GM18907 (cell line): Measurements from ENCODE around the gene C11orf86.

ENCODE experiments used
- ATAC-seq: cut with Tn5 transposase; IDR thresholded peaks from one replicate; pipeline ENCODE4 v1.9.1; 2021; ENCODE audit warnings: mild to moderate bottlenecking, moderate library complexity; ENCODE audit not compliant: unreplicated experiment

C11orf86 gene

DNA sequence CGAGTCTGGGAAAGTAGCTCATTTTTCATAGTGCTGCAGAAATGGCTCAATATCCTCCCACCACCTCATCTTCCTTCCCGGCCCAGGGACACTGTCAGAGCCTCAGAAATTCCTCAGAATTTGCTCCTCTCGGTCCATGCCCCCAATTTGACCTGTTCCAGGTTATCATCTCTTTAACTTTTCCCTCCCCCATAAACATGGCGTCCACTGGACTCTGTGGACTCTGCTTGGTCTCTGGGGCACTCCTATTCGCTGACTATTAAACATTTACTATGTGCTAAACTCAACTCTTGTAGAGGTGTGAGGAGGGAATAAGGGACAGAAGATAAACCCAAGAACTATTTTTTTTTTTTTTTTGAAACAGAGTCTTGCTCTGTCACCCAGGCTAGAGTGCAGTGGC lies 8.8 kb upstream of the C11orf86 start:
- no peak for ATAC-seq

DNA sequence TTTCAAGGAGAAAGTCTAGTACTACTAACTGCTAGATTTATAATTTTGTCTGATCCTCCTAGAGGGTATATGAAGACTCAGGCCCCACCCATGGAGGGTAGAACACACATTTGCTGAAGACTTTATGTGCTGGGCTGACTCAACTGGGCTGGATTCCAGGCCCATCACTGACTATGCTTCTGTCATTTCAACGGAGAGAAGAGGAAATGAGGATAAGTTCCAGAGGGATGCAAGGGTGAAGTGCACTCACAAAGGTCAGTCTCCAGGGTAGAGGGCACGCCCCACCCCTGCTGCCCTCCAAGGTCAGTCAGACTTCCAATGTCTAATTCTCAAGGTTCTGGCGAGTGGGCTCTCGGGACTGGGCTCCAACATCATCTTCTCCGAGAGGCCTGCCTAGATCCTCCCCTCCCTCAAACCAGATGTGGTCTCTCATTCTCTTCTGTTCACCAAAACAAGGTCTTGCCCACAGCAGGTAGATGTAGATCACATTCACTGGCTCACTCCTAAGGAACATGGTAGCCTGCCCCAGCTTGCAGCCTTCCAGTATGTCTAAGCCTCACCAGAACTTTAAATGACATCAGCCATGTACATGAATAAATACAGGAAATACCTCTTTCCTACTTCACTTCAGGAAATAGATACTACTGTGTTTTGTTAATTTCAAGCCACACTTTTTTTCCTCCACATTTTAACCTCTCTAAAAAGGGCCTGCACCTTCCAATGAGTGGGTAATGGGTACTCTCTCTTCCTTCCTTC lies 7.3 kb upstream of the C11orf86 start:
- ATAC-seq, result no peak

DNA sequence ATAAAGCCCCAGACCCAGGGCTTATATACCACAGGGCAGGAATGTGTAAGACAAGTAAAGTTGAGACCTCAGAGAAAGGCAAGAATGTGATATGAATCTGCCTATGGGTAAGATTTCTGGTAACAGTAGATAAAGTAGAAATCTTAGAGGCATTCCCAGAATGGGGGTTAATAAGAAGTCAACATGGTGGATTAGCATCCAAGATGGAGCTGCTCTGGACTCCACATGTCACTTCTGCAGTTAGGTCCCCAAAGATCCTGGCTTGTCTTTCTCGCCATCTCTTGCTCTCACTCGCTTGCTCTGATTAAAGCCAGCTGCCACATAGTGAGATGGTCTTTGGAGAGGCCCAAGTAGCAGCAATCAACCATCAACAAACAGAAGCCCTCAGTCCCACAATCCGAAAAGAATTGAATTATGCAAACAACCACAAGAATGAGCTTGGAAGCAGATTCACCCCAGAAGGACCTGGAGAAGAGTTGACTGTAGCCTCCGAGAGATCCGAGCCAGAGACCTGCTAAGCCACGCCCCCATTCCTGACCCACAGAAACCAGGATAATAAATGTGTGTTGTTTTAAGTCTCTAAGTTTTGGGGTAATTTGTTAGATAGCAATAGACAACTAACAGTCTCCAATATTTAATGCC lies 5.4 kb upstream of the C11orf86 start:
- no peak for ATAC-seq

DNA sequence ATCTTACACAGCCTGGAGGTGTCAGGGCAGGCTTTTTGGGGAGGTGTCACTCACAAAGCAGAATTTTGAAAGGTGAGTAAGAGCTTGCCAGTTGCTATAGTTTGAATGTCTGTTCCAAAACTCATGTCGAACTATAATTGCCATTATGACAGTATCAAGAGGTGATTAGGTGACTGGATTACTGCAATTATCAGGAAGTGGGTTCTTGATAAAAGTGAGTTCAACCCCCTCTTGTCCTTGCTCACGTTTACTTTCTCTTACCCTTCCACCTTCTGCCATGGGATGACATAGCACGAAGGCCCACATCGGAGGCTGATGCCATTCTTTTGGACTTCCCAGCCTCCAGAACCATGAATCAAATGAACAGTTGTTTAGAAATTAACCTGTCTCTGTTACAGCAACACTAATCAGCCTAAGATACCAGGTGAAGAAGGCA lies 4.7 kb upstream of the C11orf86 start:
- no peak for ATAC-seq

- no peak for ATAC-seq
These were observed 4.2 kb upstream of the C11orf86 start for GRCh38 chr11:66970807-66971442.

- ATAC-seq, result no peak
These were observed 3.6 kb upstream of the C11orf86 start for GRCh38 chr11:66971488-66971887.

DNA sequence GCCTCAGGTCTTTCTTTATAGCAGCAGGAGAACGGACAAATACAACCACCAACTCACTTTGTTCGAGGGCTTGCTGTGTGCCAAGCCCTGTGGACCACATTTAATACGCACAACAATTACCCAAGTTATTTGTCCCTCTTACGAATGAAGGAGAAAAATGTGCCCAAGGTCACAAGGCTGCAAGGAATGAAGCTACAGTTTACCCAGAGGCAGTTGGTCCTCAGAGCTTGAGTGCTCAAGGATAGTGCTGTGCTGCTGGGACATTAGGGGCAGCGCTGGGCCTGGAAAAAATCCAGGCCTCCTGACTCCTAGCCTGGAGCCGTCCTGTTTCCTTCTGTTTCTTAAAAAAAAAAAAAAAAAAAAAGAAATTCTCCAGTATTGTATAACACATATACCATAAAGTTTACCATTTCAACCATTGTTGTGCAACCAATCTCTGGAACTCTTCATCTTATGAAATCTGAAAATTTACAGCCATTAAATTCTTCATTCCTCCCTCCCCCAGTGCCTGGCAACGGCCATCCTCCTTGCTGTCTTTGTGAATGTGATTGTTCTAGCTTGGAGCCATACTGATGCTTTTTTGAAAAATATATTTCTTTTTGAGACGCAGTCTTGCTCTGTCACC lies 1.0 kb upstream of the C11orf86 start:
- no peak for ATAC-seq

DNA sequence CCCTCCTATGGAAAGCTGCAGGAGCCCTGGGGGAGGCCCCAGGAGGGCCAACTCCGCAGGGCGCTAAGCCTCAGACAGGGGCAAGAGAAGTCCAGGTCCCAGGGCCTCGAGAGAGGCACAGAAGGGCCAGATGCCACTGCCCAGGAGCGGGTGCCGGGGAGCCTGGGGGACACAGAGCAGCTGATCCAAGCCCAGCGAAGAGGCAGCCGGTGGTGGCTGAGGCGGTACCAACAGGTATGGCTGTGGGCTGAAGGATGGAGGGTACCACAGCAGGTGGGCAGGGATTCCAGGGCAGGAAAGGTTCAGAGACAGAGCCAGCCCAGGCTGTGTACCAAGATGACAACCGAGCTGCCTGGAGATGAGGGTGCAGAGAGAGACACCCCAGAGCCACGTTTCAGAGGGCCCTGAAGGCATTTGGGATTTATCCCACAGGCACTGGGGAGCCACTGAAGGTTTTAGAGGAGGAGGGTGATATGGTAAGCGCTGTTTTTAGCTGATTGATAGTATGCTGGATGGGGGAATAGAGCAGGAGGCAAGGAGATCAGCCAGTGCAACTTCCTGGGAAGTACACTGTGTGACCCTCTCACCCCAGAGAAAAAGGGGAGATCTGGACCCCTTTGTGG lies 412 bp downstream of the C11orf86 start:
- ATAC-seq, result no peak

GRCh38 chr11:66976028-66976467 lies 944 bp downstream of the C11orf86 start:
- no peak for ATAC-seq

GRCh38 chr11:66976925-66977324 lies 1.8 kb downstream of the C11orf86 start:
- no peak for ATAC-seq

GRCh38 chr11:66978229-66978628 lies 3.1 kb downstream of the C11orf86 start:
- ATAC-seq, result no peak

DNA sequence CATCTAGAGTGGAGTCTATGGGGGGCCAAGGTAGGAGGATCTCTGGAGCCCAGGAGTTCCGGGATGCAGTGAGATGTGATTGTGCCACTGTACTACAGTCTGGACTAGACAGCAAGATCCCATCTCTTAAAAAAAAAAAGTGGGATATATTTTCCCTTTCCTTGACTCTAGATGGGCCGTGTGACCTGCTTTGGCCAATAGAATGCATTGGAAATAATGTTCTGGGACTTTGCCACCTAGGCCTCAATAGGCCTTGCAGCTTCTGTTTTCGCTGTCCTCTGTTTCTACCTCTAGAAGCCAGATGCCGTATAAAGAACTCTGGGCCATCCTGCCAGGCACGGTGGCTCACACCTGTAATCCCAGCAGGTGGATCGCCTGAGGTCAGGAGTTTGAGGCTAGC lies 3.6 kb downstream of the C11orf86 start:
- ATAC-seq, result no peak

DNA sequence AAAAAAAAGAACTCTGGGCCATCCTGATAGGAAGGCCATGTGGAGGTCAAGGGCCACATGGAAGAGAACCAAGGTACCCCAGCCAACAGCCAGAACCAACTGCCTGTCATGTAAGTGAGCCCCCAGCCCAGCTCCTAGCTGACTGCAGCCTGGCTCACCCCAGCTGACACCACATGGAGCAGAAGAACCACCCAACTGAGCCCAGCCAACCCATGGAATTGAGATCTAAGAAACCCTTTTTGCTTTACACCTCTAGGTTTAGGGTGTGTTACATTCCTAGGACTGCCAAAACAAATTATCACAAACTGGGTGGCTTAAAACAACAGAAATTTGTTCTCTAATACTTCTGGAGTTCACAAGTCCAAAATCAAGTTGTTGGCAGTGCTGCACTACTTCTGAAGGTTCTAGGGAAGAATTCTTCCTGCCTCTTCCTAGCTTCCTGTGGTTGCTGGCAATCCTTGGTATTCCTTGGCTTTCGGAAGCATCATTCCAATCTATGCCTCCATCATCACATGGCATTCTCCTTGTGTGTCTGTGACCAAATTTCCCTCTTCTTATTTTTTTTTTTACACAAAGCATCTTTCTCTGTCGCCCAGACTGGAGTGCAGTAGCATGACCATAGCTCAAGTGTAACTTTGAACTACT lies 4.4 kb downstream of the C11orf86 start:
- ATAC-seq, result no peak

GRCh38 chr11:66981976-66982578 lies 7.0 kb downstream of the C11orf86 start:
- ATAC-seq, result no peak

- ATAC-seq, result no peak
These were observed 8.3 kb downstream of the C11orf86 start for GRCh38 chr11:66983275-66983924.

DNA sequence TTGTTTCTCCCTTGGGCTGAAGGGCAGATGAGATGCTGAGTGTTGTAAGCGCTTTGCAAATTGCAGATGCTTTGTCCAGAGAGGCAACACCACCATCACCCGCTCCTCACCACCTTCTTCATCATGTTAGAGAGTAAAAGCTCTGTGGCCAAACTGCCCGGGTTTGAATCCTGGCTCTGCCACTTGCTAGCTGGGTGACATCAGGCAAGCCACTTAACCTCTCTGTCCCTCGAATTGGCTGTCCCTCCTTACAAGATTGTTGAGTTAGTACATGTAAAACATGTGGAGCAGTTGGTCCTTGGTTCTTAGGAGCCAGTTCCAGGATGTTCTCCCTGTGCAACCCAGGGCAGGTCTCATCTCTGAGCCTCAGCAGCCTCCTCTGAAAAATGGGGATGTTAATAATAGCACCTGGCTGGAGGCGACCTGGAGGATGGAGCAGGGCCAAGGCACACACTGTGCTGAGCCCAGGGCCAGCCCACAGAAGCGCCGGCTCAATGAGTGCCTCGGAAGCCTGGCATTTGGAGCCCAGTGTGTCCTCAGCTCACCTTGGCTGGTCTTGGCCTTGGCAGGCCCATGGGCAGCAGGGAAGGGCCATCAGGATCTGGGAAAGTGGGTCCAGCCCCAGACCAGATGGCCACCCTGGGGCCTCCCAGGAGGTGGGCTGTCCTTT lies 10.5 kb downstream of the C11orf86 start:
- no peak for ATAC-seq

GRCh38 chr11:66986178-66986545 lies 11.1 kb downstream of the C11orf86 start:
- no peak for ATAC-seq

DNA sequence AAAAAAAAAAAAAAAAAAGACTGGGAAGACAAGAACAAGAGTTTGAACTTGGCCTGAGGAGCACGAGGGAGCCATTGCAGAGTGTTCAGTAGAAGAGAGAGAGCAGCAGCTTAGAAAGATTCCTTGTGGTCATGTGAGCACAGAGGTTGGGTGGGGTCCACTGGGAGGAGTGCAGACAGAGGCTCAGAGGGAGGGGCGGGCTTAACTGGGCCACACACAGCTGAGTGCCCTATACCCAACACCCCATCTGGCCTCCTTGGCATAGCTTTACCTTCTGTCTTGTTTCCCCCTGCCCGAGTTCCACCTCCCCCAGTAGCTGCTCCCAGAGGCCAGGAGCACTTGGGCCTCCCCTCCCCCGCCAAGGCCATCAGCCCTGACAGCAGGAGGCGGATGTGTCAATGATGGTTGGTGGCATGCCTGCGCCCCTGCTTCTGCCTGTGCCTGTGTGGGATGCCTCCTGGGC lies 12.1 kb downstream of the C11orf86 start:
- ATAC-seq, result no peak
